ENCODE results near the gene FILIP1. TPM values are rescaled to one million over a fixed set of nuclear protein-coding genes. Genes with fewer than 3 reads are reported as not detected.

Gene FILIP1
- total and polyA plus RNA-seq, 2 of the 8 experiments (the other 6 are each of a cell fraction or from before 2014, with no cell fraction given): 2.4 to 5.7 TPM

GRCh38 chr6:75368151-75368779 lies 125.3 kb downstream of the FILIP1 start:
- no peak overlapping the region for H3K4me3 ChIP-seq (ENCODE audit: extremely low read depth in 1 of 4, insufficient read depth in 2 of 4, low read depth in 3 of 4, low read length in 4 of 4)
- no peaks in the 10 kb centered on the region for H3K27me3 ChIP-seq (replicated peaks in 1 of 4; ENCODE audit: control insufficient read depth in 3 of 4, extremely low read depth in 1 of 4, insufficient read depth in 3 of 4, low read length in 3 of 4)
- H3K9ac ChIP-seq (replicated peaks in 1 of 4; ENCODE audit: extremely low read depth in 1 of 4, low read depth in 3 of 4, low read length in 3 of 4): no peak overlapping the region
- WGBS, 2 experiments (ENCODE audit: extremely low coverage in 1 of 2, insufficient coverage in 1 of 2, insufficient read length in 1 of 2, insufficient replicate concordance in 2 of 2, low coverage in 1 of 2, low lambda C conversion rate in 2 of 2, missing lambda C conversion rate in 1 of 2): 69% methylated on average over 6 of the region's 6 CpGs; no CpG with 5 or more reads in 1 of the 2 experiments
- H3K27ac ChIP-seq (ENCODE audit: low read depth, low read length): no peak overlapping the region
- no peak overlapping the region for H3K4me2 ChIP-seq (ENCODE audit: insufficient read depth in 1 of 2, low read depth in 2 of 2, low read length in 2 of 2)
- no peak overlapping the region for H3K4ac ChIP-seq (replicated peaks; ENCODE audit: insufficient read length, low read depth, low read length)
- H4K5ac ChIP-seq (ENCODE audit: insufficient read length, low read depth, low read length): no peak overlapping the region
- no peaks in the 10 kb centered on the region for H3K23me2 ChIP-seq (ENCODE audit: low read depth, low read length)
- DNase-seq (ENCODE audit: low read depth in 1 of 2, low spot score in 2 of 2): peak in 1 of 2 experiments; percentile 56
- no peak overlapping the region for H3K23ac ChIP-seq (ENCODE audit: insufficient read length)
- H3K4me1 ChIP-seq (replicated peaks in 1 of 4; ENCODE audit: control insufficient read depth in 3 of 4, insufficient read depth in 4 of 4, low read length in 3 of 4): peaks cover 0 to 3% (median 2%) of the 10 kb centered on the region in 4 experiments; a peak in 3 of 7 replicates
- ChIA-PET POLR2A (ENCODE audit: partially characterized antibody) (no interaction called here), CTCF (ENCODE audit: partially characterized antibody) (interaction anchor here (0.7 to 7.3 kb wide), 45 partner anchors 10 to 286 kb away, joined by 3 to 87 read pairs (median 5); no protein-coding TSS in a partner anchor)
- H3K14ac ChIP-seq (ENCODE audit: insufficient read length): no peak overlapping the region
- no peaks in the 10 kb centered on the region for H3K36me3 ChIP-seq (ENCODE audit: control insufficient read depth in 2 of 4, insufficient read depth in 4 of 4, low read length in 3 of 4)
- peak overlapping the region; percentile 72 for H2AFZ ChIP-seq (ENCODE audit: low read length)
- H2AK5ac ChIP-seq (ENCODE audit: low read depth, low read length): no peak overlapping the region
- no peaks in the 10 kb centered on the region for H3K79me1 ChIP-seq (ENCODE audit: low read depth, low read length)
- no peak overlapping the region for H3K18ac ChIP-seq (ENCODE audit: extremely low read depth, low read length)
- no peak overlapping the region for H2BK120ac ChIP-seq (replicated peaks; ENCODE audit: low read depth, low read length)
- no peaks in the 10 kb centered on the region for H4K20me1 ChIP-seq (replicated peaks in 1 of 2; ENCODE audit: control insufficient read depth in 1 of 2, insufficient read depth in 2 of 2, low read length in 2 of 2)
- H3K9me3 ChIP-seq (ENCODE audit: insufficient read depth in 2 of 2, low read depth in 1 of 2, low read length in 1 of 2): no peaks in the 10 kb centered on the region
- peak overlapping the region; percentile 67; the same call in 1 of the 2 replicates for H2BK20ac ChIP-seq (ENCODE audit: low read length)
- no peak overlapping the region for H4K91ac ChIP-seq (replicated peaks; ENCODE audit: insufficient read length, low read length)
- no peak overlapping the region for H3K56ac ChIP-seq (replicated peaks; ENCODE audit: insufficient read length, low read depth, low read length)
- H3K79me2 ChIP-seq (ENCODE audit: control insufficient read depth in 1 of 2, insufficient read depth in 2 of 2, low read length in 2 of 2): no peaks in the 10 kb centered on the region
- no peak overlapping the region for H2BK15ac ChIP-seq (ENCODE audit: low read length)
- H2BK5ac ChIP-seq (ENCODE audit: low read depth, low read length): no peak overlapping the region
- 0 out of 2 replicates have a peak overlapping the region, but pooled peaks have one; percentile 4 for H2BK12ac ChIP-seq (ENCODE audit: low read depth, low read length)
- FAIRE-seq: peak; percentile 97
- H4K8ac ChIP-seq (ENCODE audit: extremely low read depth, insufficient read depth, low read length): no peak overlapping the region
- TF ChIP-seq TAF1 (IDR thresholded peaks at IDR 0.05; ENCODE audit: low read depth, low read length): no peak
- TF ChIP-seq TEAD4 (IDR thresholded peaks at IDR 0.05; ENCODE audit: low read depth, low read length): no peak
- TF ChIP-seq SP4 (IDR thresholded peaks at IDR 0.05; ENCODE audit: low read length): no peak
- TF ChIP-seq TAF7 (optimal IDR thresholded peaks at IDR 0.05; ENCODE audit: borderline replicate concordance, low read depth, low read length): peak; percentile 20
- peak; percentile 96 to 97 for TF ChIP-seq RAD21 (IDR thresholded peaks at IDR 0.05 in 1 of 2, conservative IDR thresholded peaks at IDR 0.05 in 1 of 2; ENCODE audit: low read depth in 2 of 2, low read length in 2 of 2)
- TF ChIP-seq BCL11A (IDR thresholded peaks at IDR 0.05; ENCODE audit: low read depth in 2 of 2, low read length in 2 of 2): no peak
- TF ChIP-seq CHD2 (IDR thresholded peaks at IDR 0.05; ENCODE audit: low read length): no peak
- no peak for TF ChIP-seq BRCA1 (IDR thresholded peaks at IDR 0.05; ENCODE audit: low read depth, low read length)
- no peak for TF ChIP-seq CHD1 (IDR thresholded peaks at IDR 0.05; ENCODE audit: low read depth, low read length)
- no peak for TF ChIP-seq E2F6 (IDR thresholded peaks at IDR 0.05)
- no peak for TF ChIP-seq ASH2L (IDR thresholded peaks at IDR 0.05; ENCODE audit: low read length)
- TF ChIP-seq TCF12 (IDR thresholded peaks at IDR 0.05; ENCODE audit: low read depth, low read length): no peak
- no peak for TF ChIP-seq FOSL1 (IDR thresholded peaks at IDR 0.05; ENCODE audit: insufficient read depth, low read depth, low read length)
- TF ChIP-seq TBP (IDR thresholded peaks at IDR 0.05; ENCODE audit: low read depth, low read length): no peak

Data from H1 (cell line).